ENCODE measurements around the gene PRR20G. TPM values are rescaled to one million over a fixed set of nuclear protein-coding genes. Genes with fewer than 3 reads are reported as not detected.

PRR20G gene
- not detected in 2 replicates for total RNA-seq (2014; rRNA removed; shearing (Covaris generic))

GRCh38 chr3:127287840-127288239, at the start of gene PRR20G:
Gene PRR20G (minus strand): TSS chr3:127288046. CDS start chr3:127287365, 681 bp downstream.

Small RNA genes lying within 50 kb of the gene (small RNA-seq; reads per million reads assigned to genes)
- gene RNU6-1047P: not detected

Other genes starting within 250 kb of the PRR20G start
- gene PRR23E, start 94.9 kb downstream of the PRR20G start, total RNA-seq (2014; rRNA removed; shearing (Covaris generic)): not detected in 2 replicates